ENCODE data around the gene GRAMD1A. TPM values are rescaled to one million over a fixed set of nuclear protein-coding genes. Genes with fewer than 3 reads are reported as not detected.
A peak's percentile ranks its signal among the peaks of the same experiment; 100 is the strongest.
"Not testable (repeated sequence)": the region's sequence is repeated elsewhere in the genome, so short reads cannot be mapped to it uniquely, and the experiment has no call there.

GRAMD1A gene
- 9.9 and 31.7 TPM in 2 replicates for total RNA-seq

DNA sequence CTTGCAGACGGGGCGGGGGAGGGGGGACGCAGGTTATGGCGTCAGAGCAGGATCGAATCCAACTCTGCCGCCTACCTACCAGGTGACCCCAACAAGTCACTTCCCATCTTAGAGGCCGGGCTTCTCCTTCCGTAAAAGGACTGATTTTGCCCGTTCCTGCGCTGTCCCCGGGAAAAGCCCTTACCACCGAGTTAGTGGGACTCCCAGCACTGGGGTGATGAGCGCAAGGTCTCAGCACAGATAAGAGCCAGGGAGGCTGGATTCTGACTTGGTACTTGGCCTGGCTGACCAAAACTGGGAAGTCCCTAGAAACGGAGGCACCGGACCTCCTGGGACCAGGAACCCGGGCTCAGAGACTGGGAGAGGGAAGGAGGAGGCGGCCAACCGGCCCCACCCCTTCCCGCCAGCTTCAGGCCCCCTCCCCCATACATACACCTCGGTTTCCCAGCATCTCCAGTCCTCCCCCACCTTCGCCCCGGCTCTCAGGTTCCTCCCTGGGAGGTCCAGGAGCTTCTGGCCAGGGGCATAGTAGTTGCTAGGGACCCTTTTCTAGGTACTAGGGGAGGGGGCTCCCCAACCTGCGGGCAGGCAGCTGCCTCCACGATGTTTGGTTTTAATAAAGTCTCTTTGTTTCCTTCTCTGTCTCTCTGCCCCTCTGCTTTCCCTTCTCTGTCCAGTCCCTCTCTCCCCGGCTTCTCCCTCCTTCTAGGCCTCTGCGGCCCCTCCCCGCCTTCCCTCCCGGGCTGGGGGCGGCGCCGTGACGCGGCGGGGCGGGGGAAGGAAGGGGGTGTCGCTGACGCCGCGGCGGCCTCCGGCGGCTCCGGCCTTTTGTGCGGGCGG, at the start of gene GRAMD1A:
Gene GRAMD1A (plus strand): TSS at position 826 of the 840 bp plus-strand sequence. CDS start 156 bp downstream, outside the sequence.
- DNase-seq (ENCODE audit: low read depth), result peak; percentile 86

DNA sequence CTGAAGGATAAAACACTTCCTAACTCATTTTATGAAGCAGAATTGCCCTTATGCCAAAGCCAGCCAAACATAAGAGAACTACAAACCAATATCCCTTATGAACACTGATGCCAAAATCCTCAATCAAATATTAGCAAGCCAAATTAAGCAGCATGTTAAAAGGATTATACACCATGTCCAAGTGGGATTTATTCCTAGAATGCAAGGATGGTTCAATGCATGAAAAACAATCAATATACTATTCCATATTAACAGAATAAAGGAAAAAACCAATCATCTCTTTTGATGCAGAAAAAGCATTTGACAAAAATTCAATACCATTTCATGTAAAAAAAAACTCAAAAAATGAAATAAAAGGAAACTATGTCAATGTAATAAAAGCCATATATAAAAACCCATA, 47.0 kb upstream of the GRAMD1A start:
- DNase-seq (ENCODE audit: low read depth), result no peak

DNA sequence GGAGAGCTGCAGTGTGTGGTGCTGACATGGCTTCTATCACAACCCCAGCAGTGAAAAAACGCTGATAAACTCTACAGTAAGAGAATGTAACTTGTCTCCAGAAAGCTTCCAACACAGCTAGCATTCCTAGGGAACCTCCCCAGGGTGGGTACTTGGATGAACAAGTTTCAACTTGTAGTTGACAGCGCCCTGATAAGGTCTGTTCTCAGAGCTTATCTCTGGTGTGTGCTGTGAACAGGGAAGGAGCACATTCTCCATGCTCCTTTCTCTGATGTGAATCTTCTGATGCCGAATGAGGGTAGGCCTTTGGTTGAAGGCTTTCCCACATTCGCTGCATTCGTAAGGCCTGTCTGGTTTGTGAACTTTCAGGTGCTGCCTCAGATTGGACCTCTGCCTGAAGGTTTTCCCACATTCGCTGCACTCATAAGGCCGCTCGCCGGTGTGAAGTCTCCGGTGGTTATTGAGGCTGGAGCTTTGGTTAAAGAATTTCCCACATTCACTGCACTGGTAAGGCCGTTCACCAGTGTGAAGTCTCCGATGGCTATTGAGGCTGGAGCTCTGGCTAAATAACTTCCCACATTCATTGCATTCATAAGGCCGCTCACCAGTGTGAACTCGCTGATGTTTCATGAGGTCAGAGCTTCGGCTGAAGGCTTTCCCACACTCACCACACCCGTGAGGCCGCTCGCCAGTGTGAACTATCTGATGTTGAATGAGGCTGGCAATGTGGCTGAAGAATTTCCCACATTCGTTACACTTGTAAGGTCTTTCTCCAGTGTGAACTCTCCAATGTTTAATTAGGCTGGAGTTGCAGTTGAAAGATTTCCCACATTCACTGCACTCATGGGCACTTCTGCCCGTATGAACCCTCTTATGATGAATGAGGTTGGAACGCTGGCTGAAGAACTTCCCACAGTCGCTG, 42.0 kb upstream of the GRAMD1A start:
- DNase-seq (ENCODE audit: low read depth), result no peak

GRCh38 chr19:34959021-34959420, 41.1 kb upstream of the GRAMD1A start:
- DNase-seq (ENCODE audit: low read depth), result no peak

GRCh38 chr19:34960103-34960805, 39.9 kb upstream of the GRAMD1A start:
- DNase-seq (ENCODE audit: low read depth), result peak; percentile 65

- DNase-seq (ENCODE audit: low read depth), result no peak
Measured at GRCh38 chr19:34960940-34961679, 39.0 kb upstream of the GRAMD1A start.

DNA sequence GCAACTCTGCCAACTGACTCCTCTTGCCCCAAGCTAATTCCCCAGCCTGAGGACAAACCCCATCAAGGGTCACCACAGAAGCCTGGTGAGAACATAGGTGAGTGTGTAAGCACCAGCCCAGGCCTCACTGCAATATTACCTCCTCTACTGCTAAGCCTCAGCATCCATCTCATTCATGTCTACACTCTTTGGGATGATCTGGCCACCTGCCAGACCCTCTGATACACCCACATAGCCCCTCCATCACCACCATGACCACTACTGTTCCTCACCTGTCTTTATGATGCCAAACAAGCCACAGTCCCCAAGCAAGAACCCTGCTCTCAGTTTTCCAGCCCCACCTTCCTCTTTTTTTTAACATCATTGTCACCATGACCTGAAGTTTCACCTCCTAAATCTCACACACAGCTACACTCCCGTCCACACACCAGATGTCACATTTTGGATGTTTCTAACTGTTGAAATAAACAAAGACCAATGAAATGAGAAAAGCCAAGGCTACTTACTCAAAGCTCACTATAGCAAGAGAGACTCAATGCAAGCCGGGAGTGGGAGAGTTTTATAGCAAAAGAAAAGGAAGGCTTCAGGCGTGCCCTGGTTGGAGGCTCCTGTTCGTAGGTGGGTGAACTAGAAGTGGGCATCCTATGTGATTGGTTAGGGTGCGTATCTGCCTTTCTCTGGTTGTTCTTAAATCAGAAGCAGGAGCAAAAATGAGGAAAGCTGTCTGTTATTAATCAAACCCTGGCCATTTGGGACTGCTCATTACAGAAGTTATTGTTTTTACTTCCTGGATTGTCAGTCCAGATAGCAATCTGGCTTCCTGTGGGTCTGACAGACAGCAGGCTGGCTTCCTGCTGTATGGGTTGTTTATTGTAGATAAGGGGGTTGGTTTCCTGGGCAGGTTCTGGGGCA, 38.1 kb upstream of the GRAMD1A start:
- DNase-seq (ENCODE audit: low read depth), result no peak

- DNase-seq (ENCODE audit: low read depth), result no peak
Measured at GRCh38 chr19:34962687-34963572, 37.2 kb upstream of the GRAMD1A start.

DNA sequence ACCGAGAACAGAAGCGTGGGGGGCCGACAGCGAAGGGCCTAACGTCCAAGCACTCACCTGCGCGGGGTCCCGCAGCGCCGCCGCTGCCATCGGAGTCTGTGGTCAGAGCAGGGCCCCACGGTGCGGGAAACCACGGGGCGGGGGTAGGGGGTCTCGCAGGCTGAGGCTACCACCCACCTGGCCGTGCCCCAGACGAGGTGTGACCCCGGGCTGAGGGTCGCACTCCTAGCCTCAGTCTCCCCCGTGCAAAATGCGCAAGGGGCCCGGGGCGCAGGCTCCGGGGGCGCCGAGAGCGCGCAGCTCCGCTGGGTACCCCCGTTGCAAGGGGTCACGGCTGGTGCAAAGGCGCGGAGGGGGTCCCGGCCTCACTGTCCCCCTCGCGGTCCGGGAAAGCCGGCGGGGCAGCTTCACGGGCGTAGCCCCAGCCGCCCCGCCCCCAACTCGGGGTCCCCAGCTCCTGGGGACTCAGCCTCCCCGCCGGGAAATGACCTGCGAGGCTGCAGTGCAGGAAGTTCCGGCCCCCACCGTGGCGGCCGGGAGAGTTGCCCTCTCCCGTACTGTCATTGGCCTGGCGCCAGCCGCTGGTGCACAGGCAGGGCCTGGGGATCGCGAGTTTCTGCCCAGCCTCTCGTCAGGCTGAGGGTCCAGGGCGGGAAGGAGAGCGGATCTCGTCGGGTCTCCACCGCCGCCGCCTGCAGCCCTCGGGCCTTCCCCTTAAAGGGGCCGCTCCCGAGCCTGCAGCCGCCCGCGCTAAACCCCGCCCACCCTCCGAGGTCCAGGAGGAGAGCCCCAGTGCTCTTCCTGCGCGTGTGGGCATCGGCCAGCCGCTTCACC, 36.3 kb upstream of the GRAMD1A start, which contains the start of gene ZNF792:
Gene ZNF792 (minus strand): TSS at position 657 of the 834 bp plus-strand sequence. CDS start 567 bp downstream, at position 90.
- no peak for DNase-seq (ENCODE audit: low read depth)

DNA sequence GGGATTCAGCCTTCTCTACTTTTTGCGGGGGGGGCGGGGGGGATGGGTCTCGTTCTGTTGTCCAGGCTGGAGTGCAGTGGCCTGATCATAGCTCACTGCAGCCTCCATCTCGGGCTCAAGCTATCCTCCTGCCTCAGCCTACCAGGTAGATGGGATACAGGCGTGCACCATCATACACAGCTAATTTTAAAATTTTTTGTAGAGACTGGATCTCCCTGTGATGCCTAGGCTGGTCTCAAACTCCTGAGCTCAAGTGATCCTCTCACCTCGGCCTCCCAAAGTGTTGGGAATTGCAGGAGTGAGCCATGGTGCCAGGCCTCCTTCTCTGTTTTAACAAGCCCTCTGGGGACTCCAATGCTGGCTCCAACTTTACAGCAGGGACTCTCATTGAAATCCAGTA, 35.5 kb upstream of the GRAMD1A start:
- no peak for DNase-seq (ENCODE audit: low read depth)

DNA sequence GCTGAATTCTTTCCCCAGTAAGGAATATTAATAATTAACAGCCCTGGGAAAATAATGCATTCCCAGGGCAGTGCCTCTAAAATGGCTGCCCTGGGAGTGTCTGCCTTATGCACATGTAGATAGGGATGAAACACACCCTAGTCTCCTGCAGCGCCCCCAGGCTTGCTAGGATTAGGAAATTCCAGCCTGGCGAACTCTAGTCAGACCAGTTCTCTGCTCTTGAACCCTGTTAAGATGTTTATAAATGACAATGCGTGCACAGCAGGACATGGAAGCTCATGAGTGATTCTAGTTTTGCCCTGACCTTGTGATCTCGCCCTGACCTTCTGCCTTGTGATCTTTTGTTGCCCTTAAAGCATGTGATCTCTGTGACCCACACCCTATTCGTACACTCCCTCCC, 34.6 kb upstream of the GRAMD1A start:
- DNase-seq (ENCODE audit: low read depth), result not testable (repeated sequence)

DNA sequence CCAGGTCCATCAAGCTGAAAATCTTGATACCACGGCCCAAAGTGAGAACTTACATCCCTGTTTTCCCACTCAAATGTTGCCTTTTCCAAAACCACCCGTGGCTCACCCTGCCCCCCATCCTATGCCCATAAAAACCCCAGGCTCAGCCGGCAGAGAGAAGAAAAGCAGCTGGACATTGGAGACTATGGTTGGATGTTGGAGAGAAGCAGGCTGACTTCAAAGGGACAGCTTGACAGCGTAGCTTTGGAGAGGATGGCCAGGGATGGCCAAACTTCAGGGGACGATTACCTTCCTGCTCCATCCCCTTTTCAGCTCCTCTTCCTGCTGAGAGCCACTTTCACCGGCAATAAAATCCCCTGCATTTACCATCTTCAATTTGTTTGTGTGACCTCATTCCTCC, 32.6 kb upstream of the GRAMD1A start:
- DNase-seq (ENCODE audit: low read depth), result no peak

DNA sequence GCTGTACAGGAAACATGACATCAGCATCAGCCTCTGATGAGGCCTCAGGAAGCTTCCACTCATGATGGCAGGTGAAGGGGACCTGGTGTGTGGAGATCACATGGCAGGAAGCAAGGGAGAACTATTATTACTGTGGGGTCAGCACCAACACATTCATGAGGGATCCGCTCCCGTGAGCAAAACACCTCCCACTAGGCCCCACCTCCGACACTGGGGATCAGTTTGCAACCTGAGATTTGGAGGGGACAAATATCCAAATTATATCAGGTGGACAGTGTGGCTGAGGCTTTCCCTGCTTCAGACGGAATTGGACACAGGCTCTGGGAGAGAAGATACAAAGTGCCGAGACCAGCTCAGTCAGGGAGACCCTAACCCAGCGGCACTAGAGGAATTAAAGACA, 30.4 kb upstream of the GRAMD1A start:
- DNase-seq (ENCODE audit: low read depth), result no peak

- DNase-seq (ENCODE audit: low read depth), result not testable (repeated sequence)
Measured at GRCh38 chr19:34970185-34970780, 29.8 kb upstream of the GRAMD1A start.

DNA sequence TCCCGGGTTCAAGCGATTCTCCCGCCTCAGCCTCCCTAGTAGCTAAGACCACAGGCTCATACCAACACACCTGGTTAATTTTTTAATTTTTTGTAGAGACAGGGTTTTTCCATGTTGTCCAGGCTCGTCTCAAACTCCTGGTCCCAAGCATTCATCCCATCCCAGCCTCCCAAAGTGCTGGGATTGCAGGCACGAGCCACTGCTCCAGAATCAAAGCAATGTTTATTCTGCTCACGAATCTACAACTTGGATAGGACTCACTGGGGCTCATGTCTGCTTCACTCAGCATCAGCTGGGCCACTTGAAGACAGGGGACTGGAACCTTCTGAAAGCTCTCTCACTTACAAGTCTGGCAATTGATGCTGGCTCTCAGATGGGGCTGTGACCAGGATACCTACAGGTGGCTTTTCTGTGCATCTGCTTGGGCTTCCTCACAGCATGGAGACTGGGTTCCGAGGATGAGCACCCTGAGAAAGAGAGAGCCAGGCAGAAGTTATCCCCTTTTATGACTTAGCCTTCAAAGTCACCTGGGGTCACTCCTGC, 27.9 kb upstream of the GRAMD1A start:
- no peak for DNase-seq (ENCODE audit: low read depth)

DNA sequence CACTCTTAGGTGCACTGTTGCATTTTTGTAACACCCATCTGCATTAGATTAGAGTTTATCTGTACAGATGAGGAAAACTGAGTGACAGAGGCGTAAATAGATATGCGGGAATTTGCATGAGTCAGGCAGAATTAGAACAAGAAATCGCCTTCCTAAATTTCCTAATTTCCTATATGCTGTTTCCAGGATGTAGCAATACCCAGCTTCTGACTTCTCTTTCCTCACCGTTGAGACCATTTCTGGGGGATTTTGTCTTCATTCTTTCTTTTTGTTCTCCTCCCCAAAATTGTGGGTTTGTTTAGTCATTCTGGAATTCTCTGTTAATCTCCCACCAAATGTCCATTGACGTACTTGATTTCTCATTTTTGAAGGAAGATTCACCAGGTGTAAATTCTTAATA, 25.5 kb upstream of the GRAMD1A start:
- DNase-seq (ENCODE audit: low read depth), result no peak

DNA sequence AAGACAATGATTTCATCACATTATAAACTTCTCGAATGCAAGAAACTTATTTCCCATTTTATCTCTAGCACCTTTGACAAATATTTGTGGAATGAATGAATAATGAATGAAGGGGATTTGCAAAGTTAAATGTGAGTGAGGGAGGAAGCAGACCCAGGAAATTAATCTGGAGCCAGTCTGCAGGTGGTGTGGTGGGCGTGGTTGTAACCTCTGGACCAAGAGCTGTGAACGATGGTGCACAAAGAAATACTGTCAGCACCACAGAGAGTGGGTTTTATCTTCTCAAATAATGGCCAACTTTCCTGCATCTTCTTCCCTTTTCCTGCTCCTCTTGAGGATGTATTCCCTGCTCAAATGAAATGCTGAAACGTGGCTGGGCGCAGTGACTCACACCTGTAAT, 25.1 kb upstream of the GRAMD1A start:
- DNase-seq (ENCODE audit: low read depth), result no peak

All from renal cortical epithelial cell (primary cell).